CD14-positive monocyte (primary cell): ENCODE results near the gene PRKN. TPM values are rescaled to one million over a fixed set of nuclear protein-coding genes. Genes with fewer than 3 reads are reported as not detected.

Experiments used
- DNase-seq, 3 donors: peaks; one replicate each; pipeline ENCODE4 v3.0.0-alpha.2; 2011 to 2022
- H2AFZ ChIP-seq: 2 replicates; pipeline ENCODE4 v1.6.0; 2012; ENCODE audit warnings: mild to moderate bottlenecking, low read depth, low read length, inconsistent platforms; ENCODE audit not compliant: insufficient read depth, poor library complexity, severe bottlenecking
- H3K27ac ChIP-seq, 2 donors: 1 replicate in 1 of 2; 2 replicates in 1 of 2; pipeline ENCODE4 v1.5.1; 2012 to 2013; ENCODE audit warnings: low read length in 2 of 2, control low read depth in 1 of 2, inconsistent platforms in 1 of 2, low read depth in 1 of 2, mild to moderate bottlenecking in 1 of 2
- H3K27me3 ChIP-seq, 2 donors: one replicate each; pipeline versions ENCODE4 v1.6.0 to v1.6.1; 2011 to 2013; ENCODE audit warnings: low read length in 2 of 2; ENCODE audit not compliant: control insufficient read depth in 2 of 2, insufficient read depth in 2 of 2
- H3K36me3 ChIP-seq, 2 donors: replicated peaks in 1 of 2; 1 replicate in 1 of 2; 2 replicates in 1 of 2; pipeline versions ENCODE4 v1.5.1 to v1.6.1; 2012 to 2013; ENCODE audit warnings: low read length in 2 of 2, control low read depth in 1 of 2, inconsistent platforms in 1 of 2, mild to moderate bottlenecking in 1 of 2; ENCODE audit not compliant: insufficient read depth in 2 of 2, control insufficient read depth in 1 of 2
- H3K4me1 ChIP-seq, 2 donors: 1 replicate in 1 of 2; 2 replicates in 1 of 2; pipeline versions ENCODE4 v1.5.1 to v1.6.1; 2012 to 2013; ENCODE audit warnings: low read length in 2 of 2, control low read depth in 1 of 2, inconsistent platforms in 1 of 2, mild to moderate bottlenecking in 1 of 2, moderate library complexity in 1 of 2; ENCODE audit not compliant: insufficient read depth in 2 of 2, control insufficient read depth in 1 of 2
- H3K4me2 ChIP-seq: replicated peaks from 2 replicates; pipeline ENCODE3; 2012; ENCODE audit warnings: low read length, moderate library complexity, mild to moderate bottlenecking; ENCODE audit not compliant: poor library complexity, severe bottlenecking; ENCODE audit errors: extremely low read depth
- H3K4me3 ChIP-seq, 3 experiments: fragments of 200-600 bp in 1 of 3; sonication (generic) in 1 of 3; replicated peaks in 1 of 3; 1 replicate in 2 of 3; 2 replicates in 1 of 3; pipeline ENCODE4 v1.5.1; 2011 to 2013; ENCODE audit warnings: low read length in 3 of 3, mild to moderate bottlenecking in 3 of 3, control low read depth in 2 of 3, low read depth in 2 of 3, inconsistent platforms in 1 of 3, moderate library complexity in 1 of 3
- H3K79me2 ChIP-seq: 2 replicates; pipeline ENCODE4 v1.6.0; 2012; ENCODE audit warnings: mild to moderate bottlenecking, control low read depth, inconsistent platforms, low read length, moderate library complexity; ENCODE audit not compliant: insufficient read depth
- H3K9ac ChIP-seq: 2 replicates; pipeline ENCODE4 v1.6.0; 2017; ENCODE audit warnings: low read length, mild to moderate bottlenecking; ENCODE audit not compliant: insufficient read depth, poor library complexity, severe bottlenecking
- H3K9me3 ChIP-seq, 2 donors: replicated peaks in 1 of 2; 1 replicate in 1 of 2; 2 replicates in 1 of 2; pipeline versions ENCODE4 v1.5.1 to v1.6.1; 2012 to 2013; ENCODE audit warnings: low read length in 2 of 2, control low read depth in 1 of 2; ENCODE audit not compliant: control insufficient read depth in 1 of 2, insufficient read depth in 1 of 2
- H4K20me1 ChIP-seq: 2 replicates; pipeline ENCODE4 v1.6.0; 2012; ENCODE audit warnings: mild to moderate bottlenecking, low read length, control low read depth, moderate library complexity; ENCODE audit not compliant: insufficient read depth
- H3K27ac Mint-ChIP-seq, 7 donors: one replicate each; pipeline ENCODE4 v1.8.0; 2020; ENCODE audit warnings: mild to moderate bottlenecking in 7 of 7, mixed read lengths in 7 of 7, moderate library complexity in 6 of 7, inconsistent platforms in 2 of 7
- H3K27me3 Mint-ChIP-seq, 3 donors: one replicate each; pipeline ENCODE4 v1.8.0; 2021 to 2022; ENCODE audit warnings: low read depth in 3 of 3, mild to moderate bottlenecking in 3 of 3, mixed read lengths in 3 of 3, moderate library complexity in 3 of 3, inconsistent platforms in 1 of 3
- H3K36me3 Mint-ChIP-seq, 2 donors: one replicate each; pipeline ENCODE4 v1.8.0; 2020; ENCODE audit warnings: mixed read lengths in 2 of 2, inconsistent platforms in 1 of 2, mild to moderate bottlenecking in 1 of 2
- H3K4me1 Mint-ChIP-seq: one replicate; pipeline ENCODE4 v1.8.0; 2020; ENCODE audit warnings: mild to moderate bottlenecking, mixed read lengths
- H3K4me3 Mint-ChIP-seq, 2 donors: one replicate each; pipeline ENCODE4 v1.8.0; 2020; ENCODE audit warnings: mild to moderate bottlenecking in 2 of 2, mixed read lengths in 2 of 2, moderate library complexity in 1 of 2
- H3K9me3 Mint-ChIP-seq, 7 donors: one replicate each; pipeline ENCODE4 v1.8.0; 2020 to 2022; ENCODE audit warnings: mixed read lengths in 7 of 7, mild to moderate bottlenecking in 6 of 7, moderate library complexity in 6 of 7, inconsistent platforms in 2 of 7
- CTCF ChIP-seq: fragments of 200-600 bp; IDR thresholded peaks from one replicate; pipeline ENCODE4 v1.8.0; 2022; ENCODE audit warnings: antibody characterized with exemption, mild to moderate bottlenecking
- WGBS: methylation state at CpG from one replicate; pipeline ENCODE4 v1.1.5; 2013; ENCODE audit warnings: missing lambda C conversion rate; ENCODE audit not compliant: insufficient coverage; 5-methylcytosine and 5-hydroxymethylcytosine counted together
- intact Hi-C, 2 donors: fragments of 100-400 bp; cut with micrococcal nuclease; formaldehyde crosslinking; loops; one replicate each; pipeline versions ENCODE4 v1.15.0 to v1.15.1; 2023
- polyA plus RNA-seq, 3 donors: library from polyadenylated mRNA; depleted of rRNA in 1 of 3; unstranded in 2 of 3; stranded (reverse) in 1 of 3; fragments of 300-500 nt in 2 of 3; fragments of >200 nt in 1 of 3; fragmentation: Illumina TruSeq in 2 of 3; gene quantifications; 1 replicate in 2 of 3; 2 replicates in 1 of 3; pipeline ENCODE4 v1.2.3, GENCODE V29; 2012 to 2021

Gene PRKN
- polyA plus RNA-seq, 3 donors = 0.19 to 0.21 TPM; not detected in 1

GRCh38 chr6:161951126-161951525, 776.4 kb downstream of the PRKN start:
- no peak overlapping the region for H3K4me3 Mint-ChIP-seq
- no peaks in the 10 kb centered on the region for H3K36me3 Mint-ChIP-seq

GRCh38 chr6:161949531-161949930, 778.0 kb downstream of the PRKN start:
- WGBS = 100% methylated on average over 1 of the region's 2 CpGs
- Mint-ChIP-seq H3K27ac (no peak overlapping the region), H3K4me3 (peak overlapping the region in 1 of 2 donors; percentile 18), H3K27me3 (no peaks in the 10 kb centered on the region), H3K9me3 (peaks cover 3 to 9% (median 4%) of the 10 kb centered on the region in 7 donors), H3K36me3 (no peaks in the 10 kb centered on the region), H3K4me1 (no peaks in the 10 kb centered on the region)
- no peaks in the 10 kb centered on the region for H3K27me3 ChIP-seq
- no peak overlapping the region for H2AFZ ChIP-seq
- H4K20me1 ChIP-seq = no peaks in the 10 kb centered on the region
- peaks cover 0 to 6% of the 10 kb centered on the region in 2 donors for H3K9me3 ChIP-seq
- no peak for TF ChIP-seq CTCF
- H3K36me3 ChIP-seq = no peaks in the 10 kb centered on the region
- no peak for DNase-seq
- H3K9ac ChIP-seq = no peak overlapping the region
- no peak overlapping the region for H3K4me3 ChIP-seq
- H3K27ac ChIP-seq = no peak overlapping the region
- H3K4me2 ChIP-seq = no peak overlapping the region
- no peaks in the 10 kb centered on the region for H3K4me1 ChIP-seq
- no peaks in the 10 kb centered on the region for H3K79me2 ChIP-seq
- intact Hi-C loops = no loop called here

More at GRCh38 chr6:161951126-161951525, 776.4 kb downstream of the PRKN start:
- Histone ChIP-seq H3K27ac (no peak overlapping the region), H3K27me3 (no peaks in the 10 kb centered on the region), H4K20me1 (no peaks in the 10 kb centered on the region), H3K4me2 (no peak overlapping the region), H3K4me1 (no peaks in the 10 kb centered on the region), H3K9me3 (peaks cover 0 to 6% of the 10 kb centered on the region in 2 donors), H2AFZ (no peak overlapping the region), H3K36me3 (no peaks in the 10 kb centered on the region), H3K4me3 (no peak overlapping the region), H3K9ac (no peak overlapping the region), H3K79me2 (no peaks in the 10 kb centered on the region)
- Mint-ChIP-seq H3K27ac (no peak overlapping the region), H3K4me1 (no peaks in the 10 kb centered on the region), H3K9me3 (peaks cover 3 to 11% (median 4%) of the 10 kb centered on the region in 7 donors), H3K27me3 (no peaks in the 10 kb centered on the region)
- intact Hi-C loops = no loop called here
- TF ChIP-seq CTCF = no peak
- DNase-seq = no peak
- no CpG with 5 or more reads among the region's 2 CpGs for whole genome bisulfite sequencing
